IPS-NIHi11 (cell line): ENCODE data around the gene LYPD5.

Experiments used
- DNase-seq: peaks from one replicate; pipeline ENCODE4 v3.0.0; 2012; ENCODE audit warnings: mixed read lengths, low spot score

Gene LYPD5

DNA sequence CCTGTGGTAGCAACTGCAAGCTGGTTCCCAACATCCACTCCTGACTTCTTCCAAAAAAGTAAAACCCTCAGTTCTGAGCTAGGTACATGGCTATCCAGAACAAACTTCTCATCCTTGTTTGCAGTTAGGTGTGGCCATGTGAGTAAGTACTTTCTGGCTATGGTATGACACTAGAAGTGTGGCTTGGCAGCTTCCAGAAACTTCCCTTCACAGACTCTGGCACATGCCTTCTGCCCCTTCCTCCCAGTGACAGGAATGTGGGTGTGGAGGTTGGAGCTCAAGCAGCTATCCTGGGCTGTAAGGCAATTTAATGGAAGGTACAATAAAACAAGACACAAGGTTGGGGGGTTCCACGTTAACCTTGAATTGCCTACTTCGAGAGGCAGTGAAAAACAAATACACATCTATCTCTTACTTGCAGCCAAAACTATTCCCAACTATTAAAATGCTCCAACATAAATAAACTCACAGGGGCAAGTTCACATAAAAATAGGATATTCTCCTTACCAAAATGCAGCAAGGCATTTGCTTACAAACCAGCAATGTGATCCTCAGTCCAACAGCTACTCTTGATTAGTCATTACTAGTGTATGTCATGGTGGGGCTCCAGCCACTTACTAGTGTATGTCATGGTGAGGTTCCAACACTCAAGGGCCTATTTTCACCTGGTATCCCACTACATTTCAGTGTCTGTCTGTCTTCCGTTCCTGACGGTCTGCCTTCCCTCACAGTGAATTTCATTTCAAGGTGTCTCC lies 50.6 kb downstream of the LYPD5 start:
- DNase-seq, result no peak

DNA sequence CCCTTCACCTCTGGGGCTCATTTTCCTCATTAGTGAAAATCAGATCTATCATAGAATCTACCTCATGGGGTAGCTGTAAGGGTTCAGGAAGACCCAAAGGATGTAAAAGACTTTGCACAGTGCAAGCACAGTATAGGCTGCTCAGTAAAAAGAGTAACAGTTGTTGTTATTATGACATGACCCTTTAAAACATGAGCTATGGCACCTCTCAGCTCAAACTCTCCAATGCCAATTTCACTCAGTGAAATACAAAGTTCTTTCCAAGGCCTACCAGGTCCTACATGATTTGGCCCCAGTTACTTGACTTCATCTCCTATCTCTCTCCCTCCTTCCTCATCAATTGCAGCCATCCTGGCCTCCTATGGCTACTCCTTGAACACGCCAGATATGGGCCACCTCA lies 52.3 kb downstream of the LYPD5 start:
- no peak for DNase-seq

DNA sequence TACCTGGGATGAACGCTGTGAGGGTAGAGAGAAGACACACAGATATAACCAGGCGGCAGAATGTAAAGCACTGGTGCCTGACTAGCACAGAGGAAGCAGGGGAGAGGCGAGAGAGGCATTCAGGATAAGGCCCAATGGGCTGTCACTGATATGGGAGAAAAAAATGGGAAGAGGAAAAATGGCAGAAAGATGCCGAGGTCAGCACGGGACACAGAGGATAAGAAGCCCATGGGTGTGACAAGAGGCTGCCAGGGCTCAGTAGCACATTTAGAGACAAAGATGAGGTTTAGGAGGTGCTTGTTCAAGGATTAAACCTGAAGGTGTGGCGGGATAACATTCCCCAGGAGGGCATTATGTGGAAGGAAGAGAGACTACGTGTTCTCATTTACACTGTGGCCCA lies 53.1 kb downstream of the LYPD5 start:
- no peak for DNase-seq

DNA sequence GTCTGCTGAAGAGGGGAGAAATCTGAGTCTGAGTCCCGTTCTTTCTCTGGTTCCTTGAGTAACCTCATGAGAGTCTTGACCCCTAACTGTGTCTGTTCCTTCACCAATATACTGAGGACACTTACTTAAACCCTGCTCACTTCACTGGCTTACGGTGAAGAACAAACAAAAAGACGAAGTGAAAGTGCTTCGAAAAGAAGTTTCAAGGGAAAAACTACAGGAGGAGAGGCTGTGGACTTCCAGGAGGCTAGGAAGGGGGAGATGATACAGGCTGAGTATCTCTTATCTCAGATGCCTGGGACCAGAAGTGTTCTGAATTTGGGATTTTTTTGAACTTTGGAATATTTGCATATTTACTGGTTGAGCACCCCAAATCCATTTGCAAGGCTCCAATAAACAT lies 53.6 kb downstream of the LYPD5 start:
- DNase-seq, result no peak

DNA sequence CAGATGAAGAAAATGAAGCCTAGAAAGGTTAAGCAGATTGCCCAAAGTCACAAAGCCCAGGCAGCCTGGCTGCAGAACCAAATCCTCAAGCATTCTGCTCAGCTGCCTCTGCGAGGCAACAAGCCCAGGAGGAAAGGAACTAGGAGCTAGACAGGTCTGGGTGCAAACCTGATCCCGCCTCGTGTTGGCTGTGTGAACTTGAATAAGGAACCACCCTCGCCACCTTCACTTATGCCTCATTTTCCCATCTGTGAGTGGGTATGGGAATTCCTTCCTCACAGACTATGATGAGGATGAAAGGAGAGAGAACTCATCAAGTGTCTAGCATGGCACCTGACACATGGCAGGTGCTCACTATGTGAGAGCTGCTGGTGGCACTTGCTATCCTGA lies 54.0 kb downstream of the LYPD5 start:
- DNase-seq, result no peak

DNA sequence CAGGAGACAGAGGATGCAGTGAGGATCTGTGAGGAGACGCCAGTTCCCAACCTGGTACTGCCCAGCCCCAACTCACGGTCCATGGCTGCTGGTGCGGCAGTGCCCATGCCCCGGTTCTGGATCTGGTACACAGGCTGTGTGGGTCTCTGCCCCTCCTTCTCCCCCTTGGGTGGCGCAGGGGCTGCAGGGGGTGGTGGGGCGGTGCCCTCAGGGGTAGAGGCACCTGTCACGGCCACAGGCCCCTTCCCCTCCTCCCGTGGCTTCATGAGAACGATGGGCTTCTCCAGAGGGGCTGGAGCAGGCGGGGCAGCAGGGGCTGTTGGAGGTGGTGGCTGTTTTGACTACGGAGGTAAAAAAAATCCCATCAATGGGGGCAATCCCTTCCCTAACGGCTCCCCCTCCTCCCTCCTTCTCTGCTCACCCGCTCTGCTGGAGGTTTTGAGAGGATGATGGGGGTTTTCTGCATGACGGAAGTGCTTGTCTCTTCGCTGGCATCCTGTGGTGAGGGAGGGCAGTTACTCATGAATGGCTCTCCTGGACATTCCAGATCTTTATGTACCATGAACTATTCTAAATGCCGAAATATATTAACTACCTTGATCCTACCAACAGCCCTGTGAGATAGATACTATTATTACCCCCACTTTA lies 54.6 kb downstream of the LYPD5 start:
- DNase-seq, result no peak
